Ishikawa (cell line): ENCODE measurements around the gene WDR70.

Experiments
- EGR1 ChIP-seq: IDR thresholded peaks from 2 replicates; pipeline ENCODE4 v1.6.1; 2012
- FOXM1 ChIP-seq: IDR thresholded peaks from 2 replicates; pipeline ENCODE4 v1.6.1; 2012; ENCODE audit warnings: low read depth, borderline replicate concordance
- REST ChIP-seq: IDR thresholded peaks from 2 replicates; pipeline ENCODE4 v1.6.1; 2012; ENCODE audit warnings: low read depth, mild to moderate bottlenecking
- TAF1 ChIP-seq: IDR thresholded peaks from 2 replicates; pipeline ENCODE4 v1.6.1; 2012; ENCODE audit warnings: low read depth, mild to moderate bottlenecking
- TEAD4 ChIP-seq: IDR thresholded peaks from 2 replicates; pipeline ENCODE4 v1.6.1; 2012
- USF1 ChIP-seq: IDR thresholded peaks from 2 replicates; pipeline ENCODE4 v1.6.1; 2012

GRCh38 chr5:37576552-37576951 lies 197.4 kb downstream of the WDR70 start:
- no peak for TF ChIP-seq FOXM1
- no peak for TF ChIP-seq REST
- TF ChIP-seq TEAD4, result no peak
- TF ChIP-seq EGR1, result no peak
- no peak for TF ChIP-seq USF1
- TF ChIP-seq TAF1, result no peak
